Spleen (tissue), 7 donors: ENCODE results near the gene LKAAEAR1.
"Not testable (repeated sequence)": the region's sequence is repeated elsewhere in the genome, so short reads cannot be mapped to it uniquely, and the experiment has no call there.

Source experiments
- POLR2A ChIP-seq, 3 donors: fragments of 450-650 bp; IDR thresholded peaks; one replicate each; pipeline ENCODE4 v1.5.1; 2017; ENCODE audit warnings: antibody characterized with exemption in 3 of 3, mild to moderate bottlenecking in 1 of 3
- POLR2AphosphoS5 ChIP-seq, 3 donors: sonication (generic); formaldehyde crosslinking; IDR thresholded peaks; one replicate each; pipeline ENCODE4 v1.5.1; 2017; ENCODE audit warnings: antibody characterized with exemption in 3 of 3
- TF ChIP-seq, protein P1 (sequence below), 11 experiments: fragments of 200-600 bp in 7 of 11; fragments of 450-650 bp in 4 of 11; sonication (generic) in 4 of 11; IDR thresholded peaks in 8 of 11; conservative IDR thresholded peaks in 3 of 11; 1 replicate in 7 of 11; 2 replicates in 4 of 11; pipeline versions ENCODE4 v1.4.0 to v1.8.0; 2016 to 2021; ENCODE audit warnings: antibody characterized with exemption in 11 of 11, inconsistent platforms in 4 of 11, mild to moderate bottlenecking in 1 of 11
- donor health status: DM: no; HTN: no; CAD: no; lungs with moderate emphysema.
- donor health status: DM: no; HTN: no; CAD: no.
- donor health status: DM: no; HTN: no; CAD: no.

DNA sequence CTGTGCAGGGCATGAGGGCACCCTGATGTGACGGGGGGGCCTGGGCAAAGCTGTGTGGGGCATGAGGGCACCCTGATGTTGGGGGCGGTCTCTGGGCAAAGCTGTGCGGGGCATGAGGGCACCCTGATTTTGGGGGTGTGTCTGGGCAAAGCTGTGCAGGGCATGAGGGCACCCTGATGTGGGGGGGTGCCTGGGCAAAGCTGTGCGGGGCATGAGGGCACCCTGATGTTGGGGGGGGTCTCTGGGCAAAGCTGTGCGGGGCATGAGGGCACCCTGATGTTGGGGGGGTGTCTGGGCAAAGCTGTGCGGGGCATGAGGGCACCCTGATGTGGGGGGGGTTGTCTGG, 33.2 kb upstream of the LKAAEAR1 start:
- TF ChIP-seq, protein P1, sequence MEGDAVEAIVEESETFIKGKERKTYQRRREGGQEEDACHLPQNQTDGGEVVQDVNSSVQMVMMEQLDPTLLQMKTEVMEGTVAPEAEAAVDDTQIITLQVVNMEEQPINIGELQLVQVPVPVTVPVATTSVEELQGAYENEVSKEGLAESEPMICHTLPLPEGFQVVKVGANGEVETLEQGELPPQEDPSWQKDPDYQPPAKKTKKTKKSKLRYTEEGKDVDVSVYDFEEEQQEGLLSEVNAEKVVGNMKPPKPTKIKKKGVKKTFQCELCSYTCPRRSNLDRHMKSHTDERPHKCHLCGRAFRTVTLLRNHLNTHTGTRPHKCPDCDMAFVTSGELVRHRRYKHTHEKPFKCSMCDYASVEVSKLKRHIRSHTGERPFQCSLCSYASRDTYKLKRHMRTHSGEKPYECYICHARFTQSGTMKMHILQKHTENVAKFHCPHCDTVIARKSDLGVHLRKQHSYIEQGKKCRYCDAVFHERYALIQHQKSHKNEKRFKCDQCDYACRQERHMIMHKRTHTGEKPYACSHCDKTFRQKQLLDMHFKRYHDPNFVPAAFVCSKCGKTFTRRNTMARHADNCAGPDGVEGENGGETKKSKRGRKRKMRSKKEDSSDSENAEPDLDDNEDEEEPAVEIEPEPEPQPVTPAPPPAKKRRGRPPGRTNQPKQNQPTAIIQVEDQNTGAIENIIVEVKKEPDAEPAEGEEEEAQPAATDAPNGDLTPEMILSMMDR (IDR thresholded peaks at IDR 0.05 in 8 of 11, conservative IDR thresholded peaks at IDR 0.05 in 3 of 11) = not testable (repeated sequence)
- not testable (repeated sequence) for TF ChIP-seq POLR2A, POLR2AphosphoS5 (IDR thresholded peaks at IDR 0.05)
